Measurements from ENCODE around the gene DOCK11. TPM values are rescaled to one million over a fixed set of nuclear protein-coding genes. Genes with fewer than 3 reads are reported as not detected.

Gene DOCK11
- total and polyA plus RNA-seq, 10 of the 15 experiments (the other 5 are each of a cell fraction or from before 2014, with no cell fraction given): 16.3 to 30.7 (median 19.8) TPM

DNA sequence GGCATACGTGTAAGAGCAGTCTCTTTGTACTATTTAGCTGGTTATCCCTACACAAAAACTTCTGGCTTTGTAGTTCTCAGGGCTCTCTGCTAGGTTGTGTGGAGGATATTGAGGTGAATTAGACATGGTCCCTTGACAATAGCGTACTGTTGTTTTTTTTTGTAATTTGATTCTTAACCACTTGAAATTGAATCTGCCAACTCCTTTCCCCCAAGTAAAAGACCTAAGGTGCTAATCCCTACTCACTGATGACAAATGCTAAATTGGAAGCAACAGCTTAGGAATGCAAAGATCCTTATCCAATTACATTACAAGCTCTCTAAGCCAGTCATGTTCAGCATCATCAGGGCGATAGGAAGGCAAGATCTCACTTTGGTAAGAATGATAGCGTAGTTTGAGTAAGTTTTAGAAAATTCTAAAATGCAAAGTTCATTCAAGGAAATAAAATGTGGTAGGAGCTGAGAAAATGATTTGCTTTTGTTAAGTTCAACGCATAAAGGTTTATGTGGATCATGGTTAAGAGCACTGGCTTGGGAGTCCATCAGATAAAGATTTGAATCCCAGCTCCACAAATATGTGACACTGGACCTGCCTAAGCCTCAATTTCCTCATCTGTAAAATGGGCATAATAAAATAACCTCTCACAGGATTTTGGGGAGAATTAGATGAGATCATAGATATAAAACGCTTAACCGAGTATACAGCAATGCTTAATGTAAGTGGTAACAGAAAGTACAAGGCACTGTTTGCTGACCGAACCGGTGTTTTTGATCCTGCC lies 39.3 kb downstream of the DOCK11 start:
- in situ Hi-C loops (cut with MboI): no loop called here
- DNase-seq (ENCODE audit: low read depth, low spot score) (no peak), ATAC-seq (no peak), FAIRE-seq (no peak)
- Histone ChIP-seq H2AFZ (ENCODE audit: control insufficient read depth, low read depth, low read length) (no peak overlapping the region), H3K4me3 (no peak overlapping the region), H3K36me3 (ENCODE audit: control insufficient read depth in 2 of 2, insufficient read depth in 2 of 2, low read length in 1 of 2) (no peaks in the 10 kb centered on the region), H3K4me2 (ENCODE audit: control insufficient read depth, insufficient read depth) (no peak overlapping the region), H3K9me3 (replicated peaks; ENCODE audit: control insufficient read depth, insufficient read depth, low read length) (no peaks in the 10 kb centered on the region), H3K27me3 (replicated peaks in 1 of 2; ENCODE audit: control insufficient read depth in 2 of 2, insufficient read depth in 2 of 2, low read length in 1 of 2) (no peaks in the 10 kb centered on the region), H3K4me1 (ENCODE audit: control insufficient read depth, insufficient read depth, low read length) (peaks cover 17% of the 10 kb centered on the region), H3K27ac (ENCODE audit: control insufficient read depth, insufficient read depth) (no peak overlapping the region), H3K79me2 (ENCODE audit: control insufficient read depth, insufficient read depth, low read length) (peaks cover 10% of the 10 kb centered on the region), H4K20me1 (ENCODE audit: control insufficient read depth, insufficient read depth) (no peaks in the 10 kb centered on the region), H3K9ac (ENCODE audit: control insufficient read depth, insufficient read depth, low read length) (no peak overlapping the region)
- POLR2A ChIA-PET: interaction anchor here (1.7 to 2.0 kb wide), 2 partner anchors 37 to 39 kb away, joined by 7 to 12 read pairs; partner anchors contain the start of gene DOCK11
- TF ChIP-seq HDAC2 (IDR thresholded peaks at IDR 0.05) (no peak), TCF7 (IDR thresholded peaks at IDR 0.05; ENCODE audit: borderline replicate concordance) (no peak), CBFB (IDR thresholded peaks at IDR 0.05; ENCODE audit: low read depth) (no peak), RELA (IDR thresholded peaks at IDR 0.05; ENCODE audit: borderline replicate concordance, partially characterized antibody) (no peak)
- BruUV-seq (replicated peaks): no TSS peak
- 60% methylated on average over 9 of the region's 9 CpGs for WGBS (ENCODE audit: insufficient coverage, insufficient replicate concordance, low lambda C conversion rate, missing lambda C conversion rate)
- CTCF ChIA-PET: interaction anchor here (1.5 kb wide), 1 partner anchor 67 kb away, joined by 7 read pairs; no protein-coding TSS in a partner anchor
- SMC1A ChIA-PET (ENCODE audit: uncharacterized antibody, unreplicated experiment): interaction anchor here (0.7 to 1.5 kb wide), 6 partner anchors 14 to 322 kb away, joined by 3 to 7 read pairs (median 4); partner anchors contain the start of gene DOCK11
- intact Hi-C loops (cut with micrococcal nuclease; ENCODE audit: unreplicated experiment): loop anchor here (5.0 kb wide), 1 partner anchor 188 kb away; the partner anchor contains the start of gene WDR44
- RAD21 ChIA-PET (ENCODE audit: unreplicated experiment): no interaction called here

DNA sequence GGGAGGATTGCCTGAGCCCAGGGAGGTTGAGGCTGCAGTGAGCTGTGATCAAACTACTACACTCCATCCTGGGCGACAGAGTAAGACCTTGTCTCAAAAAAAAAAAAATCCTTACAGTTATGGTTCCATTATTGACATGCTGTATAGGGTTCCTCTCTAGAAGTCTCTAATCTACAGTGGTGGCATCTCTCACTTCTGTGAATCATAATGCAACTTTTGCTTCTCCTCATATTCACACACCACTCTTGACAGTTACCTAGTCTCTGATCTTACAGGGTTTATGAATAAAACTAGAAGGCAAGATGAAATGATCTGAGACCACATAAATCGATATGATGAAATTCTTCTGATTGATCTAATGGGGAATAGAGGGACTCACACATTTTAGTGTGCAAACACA lies 40.6 kb downstream of the DOCK11 start:
- intact Hi-C loops (cut with micrococcal nuclease; ENCODE audit: unreplicated experiment): loop anchor here (2.0 to 5.0 kb wide), 2 partner anchors 39 to 189 kb away; partner anchors contain the start of gene WDR44
- peak; percentile 31 for DNase-seq (ENCODE audit: low read depth, low spot score)

More for the DNA sequence above, 40.6 kb downstream of the DOCK11 start:
- FAIRE-seq (no peak), ATAC-seq (peak; percentile 85)
- SMC1A ChIA-PET (ENCODE audit: uncharacterized antibody, unreplicated experiment): interaction anchor here (1.0 to 1.5 kb wide), 3 partner anchors 15 to 186 kb away, joined by 4 to 6 read pairs (median 6); partner anchors contain the start of gene DOCK11
- Histone ChIP-seq H2AFZ (ENCODE audit: control insufficient read depth, low read depth, low read length) (peak overlapping the region; percentile 67), H3K9me3 (replicated peaks; ENCODE audit: control insufficient read depth, insufficient read depth, low read length) (no peaks in the 10 kb centered on the region), H3K4me1 (ENCODE audit: control insufficient read depth, insufficient read depth, low read length) (peaks cover 8% of the 10 kb centered on the region), H3K36me3 (ENCODE audit: control insufficient read depth in 2 of 2, insufficient read depth in 2 of 2, low read length in 1 of 2) (no peaks in the 10 kb centered on the region), H3K9ac (ENCODE audit: control insufficient read depth, insufficient read depth, low read length) (peak overlapping the region; percentile 28; the same call in 1 of the 2 replicates), H3K27ac (ENCODE audit: control insufficient read depth, insufficient read depth) (peak overlapping the region; percentile 85), H3K79me2 (ENCODE audit: control insufficient read depth, insufficient read depth, low read length) (peaks cover 10% of the 10 kb centered on the region), H3K4me2 (ENCODE audit: control insufficient read depth, insufficient read depth) (peak overlapping the region; percentile 68), H4K20me1 (ENCODE audit: control insufficient read depth, insufficient read depth) (no peaks in the 10 kb centered on the region), H3K27me3 (replicated peaks in 1 of 2; ENCODE audit: control insufficient read depth in 2 of 2, insufficient read depth in 2 of 2, low read length in 1 of 2) (no peaks in the 10 kb centered on the region), H3K4me3 (peak overlapping the region; percentile 31; the same call in 1 of the 2 replicates)
- POLR2A ChIA-PET: interaction anchor here (2.0 kb wide), 1 partner anchor 38 kb away, joined by 7 read pairs; no protein-coding TSS in a partner anchor
- CTCF ChIA-PET: interaction anchor here (0.6 to 1.5 kb wide), 2 partner anchors 27 to 65 kb away, joined by 3 to 7 read pairs; no protein-coding TSS in a partner anchor
- RAD21 ChIA-PET (ENCODE audit: unreplicated experiment): no interaction called here
- in situ Hi-C loops (cut with MboI): no loop called here
- BruUV-seq (replicated peaks): no TSS peak
- 2% methylated on average over 2 of the region's 2 CpGs for WGBS (ENCODE audit: insufficient coverage, insufficient replicate concordance, low lambda C conversion rate, missing lambda C conversion rate)
- no peak for TF ChIP-seq RELA (IDR thresholded peaks at IDR 0.05; ENCODE audit: borderline replicate concordance, partially characterized antibody)
- no peak for TF ChIP-seq RB1 (IDR thresholded peaks at IDR 0.05; ENCODE audit: borderline replicate concordance)
- no peak for TF ChIP-seq GATAD2B (conservative IDR thresholded peaks at IDR 0.05; ENCODE audit: low read depth)
- TF ChIP-seq ATF7 (IDR thresholded peaks at IDR 0.05; ENCODE audit: low read depth): no peak
- TF ChIP-seq CBX3 (IDR thresholded peaks at IDR 0.05; ENCODE audit: borderline replicate concordance, low read depth): no peak
- no peak for TF ChIP-seq TARDBP (IDR thresholded peaks at IDR 0.05; ENCODE audit: borderline replicate concordance)
- TF ChIP-seq JUNB (IDR thresholded peaks at IDR 0.05): peak; percentile 75
- peak; percentile 30; the same call in 1 of the 2 replicates for TF ChIP-seq RUNX3 (IDR thresholded peaks at IDR 0.05; ENCODE audit: low read length)
